NCI-H2081 treated with DMSO at 0.1 percent for 48 hours (cell line): ENCODE data around the gene PRKCD.

Experiments
- DNase-seq: peaks from one replicate; lab custom pipeline; 2025; lab: John Stamatoyannopoulos, UW

Gene PRKCD

GRCh38 chr3:53217175-53217574 lies 56.2 kb downstream of the PRKCD start:
- no peak for DNase-seq

GRCh38 chr3:53218131-53218530 lies 57.1 kb downstream of the PRKCD start:
- DNase-seq: no peak

GRCh38 chr3:53219895-53220483 lies 59.0 kb downstream of the PRKCD start:
- DNase-seq: no peak

- DNase-seq: no peak
Observed at GRCh38 chr3:53221345-53221744, 60.3 kb downstream of the PRKCD start.

- DNase-seq: no peak
Observed at GRCh38 chr3:53221827-53222182, 60.8 kb downstream of the PRKCD start.

- DNase-seq: no peak
Observed at GRCh38 chr3:53222183-53222901, 61.3 kb downstream of the PRKCD start.

- DNase-seq: no peak
Observed at GRCh38 chr3:53223025-53223424, 62.0 kb downstream of the PRKCD start.

GRCh38 chr3:53223541-53223966 lies 62.5 kb downstream of the PRKCD start:
- DNase-seq: no peak

GRCh38 chr3:53224026-53224425 lies 63.0 kb downstream of the PRKCD start:
- DNase-seq: no peak

GRCh38 chr3:53224536-53224935 lies 63.5 kb downstream of the PRKCD start:
- no peak for DNase-seq

GRCh38 chr3:53225181-53225580 lies 64.2 kb downstream of the PRKCD start:
- no peak for DNase-seq

GRCh38 chr3:53225651-53226050 lies 64.6 kb downstream of the PRKCD start:
- no peak for DNase-seq

GRCh38 chr3:53226142-53226840 lies 65.3 kb downstream of the PRKCD start:
- no peak for DNase-seq

- no peak for DNase-seq
Observed at GRCh38 chr3:53226841-53227407, 65.9 kb downstream of the PRKCD start.

GRCh38 chr3:53227993-53228885 lies 67.2 kb downstream of the PRKCD start:
- DNase-seq: no peak

- no peak for DNase-seq
Observed at GRCh38 chr3:53229171-53229570, 68.2 kb downstream of the PRKCD start.

- no peak for DNase-seq
Observed at GRCh38 chr3:53229606-53230005, 68.6 kb downstream of the PRKCD start.

GRCh38 chr3:53230041-53230621 lies 69.1 kb downstream of the PRKCD start:
- no peak for DNase-seq

- no peak for DNase-seq
Observed at GRCh38 chr3:53230789-53231188, 69.8 kb downstream of the PRKCD start.

- no peak for DNase-seq
Observed at GRCh38 chr3:53231532-53232511, 70.8 kb downstream of the PRKCD start.
